Globus pallidus (tissue), 1 donor: Measurements from ENCODE around the gene SCUBE3.

ENCODE experiments used
- DNase-seq: peaks from one replicate; pipeline ENCODE4 v3.0.0-alpha.2; 2015; ENCODE audit warnings: low spot score

Gene SCUBE3

GRCh38 chr6:35213298-35213791, 411 bp upstream of the SCUBE3 start:
- DNase-seq, result no peak

- no peak for DNase-seq
These were observed 1.3 kb downstream of the SCUBE3 start for GRCh38 chr6:35214869-35215664.

- no peak for DNase-seq
These were observed 2.1 kb downstream of the SCUBE3 start for GRCh38 chr6:35215665-35216411.

- no peak for DNase-seq
These were observed 2.6 kb downstream of the SCUBE3 start for GRCh38 chr6:35216412-35216732.

GRCh38 chr6:35216851-35217811, 3.4 kb downstream of the SCUBE3 start:
- DNase-seq, result no peak

- DNase-seq, result no peak
These were observed 4.3 kb downstream of the SCUBE3 start for GRCh38 chr6:35218021-35218420.

GRCh38 chr6:35218456-35218855, 4.7 kb downstream of the SCUBE3 start:
- DNase-seq, result no peak

GRCh38 chr6:35219683-35220326, 6.0 kb downstream of the SCUBE3 start:
- DNase-seq, result no peak

GRCh38 chr6:35220711-35221110, 7.0 kb downstream of the SCUBE3 start:
- no peak for DNase-seq

GRCh38 chr6:35223396-35223795, 9.6 kb downstream of the SCUBE3 start:
- DNase-seq, result no peak

GRCh38 chr6:35224720-35225119, 11.0 kb downstream of the SCUBE3 start:
- DNase-seq, result no peak

- DNase-seq, result no peak
These were observed 14.7 kb downstream of the SCUBE3 start for GRCh38 chr6:35228481-35228880.

GRCh38 chr6:35229304-35229703, 15.5 kb downstream of the SCUBE3 start:
- no peak for DNase-seq

GRCh38 chr6:35230498-35230897, 16.7 kb downstream of the SCUBE3 start:
- no peak for DNase-seq

GRCh38 chr6:35230950-35231349, 17.2 kb downstream of the SCUBE3 start:
- DNase-seq, result peak; percentile 39

GRCh38 chr6:35231563-35231962, 17.8 kb downstream of the SCUBE3 start:
- DNase-seq, result no peak

- no peak for DNase-seq
These were observed 21.1 kb downstream of the SCUBE3 start for GRCh38 chr6:35234901-35235300.

- DNase-seq, result no peak
These were observed 22.5 kb downstream of the SCUBE3 start for GRCh38 chr6:35236223-35236622.

GRCh38 chr6:35237476-35237875, 23.7 kb downstream of the SCUBE3 start:
- no peak for DNase-seq

- DNase-seq, result no peak
These were observed 25.1 kb downstream of the SCUBE3 start for GRCh38 chr6:35238843-35239289.

- DNase-seq, result no peak
These were observed 25.8 kb downstream of the SCUBE3 start for GRCh38 chr6:35239581-35239980.
